Lung (tissue), 12 donors: Measurements from ENCODE around the gene MX1. TPM values are rescaled to one million over a fixed set of nuclear protein-coding genes. Genes with fewer than 3 reads are reported as not detected.

Source experiments
- ATAC-seq: fragments of 200-7000 bp; cut with Tn5 transposase; one replicate; pipeline ENCODE4 v1.9.1; 2020; ENCODE audit warnings: moderate number of reproducible peaks; ENCODE audit not compliant: insufficient read depth, low FRiP score
- DNase-seq, 3 donors: peaks; one replicate each; pipeline ENCODE4 v3.0.0-alpha.2; 2013 to 2017
- H3K27ac ChIP-seq, 2 donors: one replicate each; pipeline ENCODE4 v1.5.1; 2013; ENCODE audit warnings: mild to moderate bottlenecking in 2 of 2, moderate library complexity in 2 of 2, control low read depth in 1 of 2, inconsistent platforms in 1 of 2, low read depth in 1 of 2, low read length in 1 of 2
- H3K27me3 ChIP-seq, 3 donors: one replicate each; pipeline ENCODE4 v1.5.1; 2013; ENCODE audit warnings: low read length in 2 of 3; ENCODE audit not compliant: control insufficient read depth in 3 of 3, insufficient read depth in 3 of 3
- H3K36me3 ChIP-seq, 4 donors: one replicate each; pipeline ENCODE4 v1.5.1; 2013; ENCODE audit warnings: low read length in 4 of 4, mild to moderate bottlenecking in 1 of 4, moderate library complexity in 1 of 4; ENCODE audit not compliant: control insufficient read depth in 4 of 4, insufficient read depth in 4 of 4
- H3K4me1 ChIP-seq, 5 donors: one replicate each; pipeline ENCODE4 v1.5.1; 2013; ENCODE audit warnings: low read length in 5 of 5, mild to moderate bottlenecking in 2 of 5, moderate library complexity in 1 of 5; ENCODE audit not compliant: control insufficient read depth in 5 of 5, insufficient read depth in 5 of 5
- H3K4me3 ChIP-seq: one replicate; pipeline ENCODE4 v1.5.1; 2013; ENCODE audit warnings: mild to moderate bottlenecking, control low read depth, moderate library complexity
- H3K9ac ChIP-seq, 2 donors: one replicate each; pipeline ENCODE4 v1.5.1; 2013; ENCODE audit warnings: low read length in 2 of 2, control low read depth in 1 of 2; ENCODE audit not compliant: insufficient read depth in 1 of 2
- H3K9me3 ChIP-seq, 4 donors: one replicate each; pipeline ENCODE4 v1.5.1; 2013; ENCODE audit warnings: low read length in 3 of 4, mild to moderate bottlenecking in 1 of 4, moderate library complexity in 1 of 4; ENCODE audit not compliant: control insufficient read depth in 4 of 4, insufficient read depth in 3 of 4
- CTCF ChIP-seq: IDR thresholded peaks from 2 replicates; pipeline ENCODE4 v1.5.1; 2012; ENCODE audit warnings: mild to moderate bottlenecking; ENCODE audit errors: control extremely low read depth, extremely low read depth
- WGBS, 2 donors: extraction: QIAGEN DNeasy Blood & Tissue Kit; methylation state at CpG; one replicate each; pipeline ENCODE4 v1.1.7; 2013; 5-methylcytosine and 5-hydroxymethylcytosine counted together
- polyA plus RNA-seq, 2 donors: library from polyadenylated mRNA; stranded (reverse); fragments of 200-250 nt; gene quantifications; one replicate each; pipeline ENCODE4 v1.2.1, GENCODE V29; 2013
- total RNA-seq, 2 donors: library from RNA; depleted of rRNA in 1 of 2; stranded (reverse); fragments of >200 nt in 1 of 2; gene quantifications; one replicate each; pipeline ENCODE4 v1.2.1, GENCODE V29; 2014 to 2021
- donor health status: control.
- donor health status: control.
- donor health status: Bipolar disorder and iron deficiency.
- donor health status: healthy.
- donor health status: DM: yes; HTN: yes; CAD: no.

MX1 gene
- total and polyA plus RNA-seq, 4 donors, result 18.9 to 43.5 (median 31.3) TPM

- H3K4me1 ChIP-seq, result peaks cover 0 to 2% (median 0%) of the 10 kb centered on the region in 5 donors
- H3K27me3 ChIP-seq, result no peaks in the 10 kb centered on the region
- no peak overlapping the region for H3K9ac ChIP-seq
- ATAC-seq (no peak), DNase-seq (no peak)
- no peak overlapping the region for H3K27ac ChIP-seq
- H3K4me3 ChIP-seq, result no peak overlapping the region
- no peaks in the 10 kb centered on the region for H3K9me3 ChIP-seq
- peaks cover 0 to 4% (median 2%) of the 10 kb centered on the region in 4 donors for H3K36me3 ChIP-seq
- 90 to 91% methylated on average over 8 of the region's 8 CpGs for WGBS, 2 donors
- TF ChIP-seq CTCF, result no peak
Observed at GRCh38 chr21:41393876-41394465, 32.1 kb upstream of the MX1 start.

GRCh38 chr21:41396558-41397075 lies 29.4 kb upstream of the MX1 start:
- DNase-seq, result peak in 2 of 3 donors; percentile 16 to 41
- no peaks in the 10 kb centered on the region for H3K9me3 ChIP-seq
- H3K4me3 ChIP-seq, result no peak overlapping the region
- peaks cover 0 to 2% (median 0%) of the 10 kb centered on the region in 5 donors for H3K4me1 ChIP-seq
- TF ChIP-seq CTCF, result no peak
- peak; percentile 66 for ATAC-seq
- H3K36me3 ChIP-seq, result peaks cover 0 to 4% (median 2%) of the 10 kb centered on the region in 4 donors
- WGBS, 2 donors, result 16 to 40% methylated on average over 7 of the region's 7 CpGs
- H3K9ac ChIP-seq, result no peak overlapping the region
- no peaks in the 10 kb centered on the region for H3K27me3 ChIP-seq
- H3K27ac ChIP-seq, result no peak overlapping the region

- peaks cover 0 to 7% (median 0%) of the 10 kb centered on the region in 4 donors for H3K36me3 ChIP-seq
- H3K4me3 ChIP-seq, result no peak overlapping the region
- no peak overlapping the region for H3K9ac ChIP-seq
- ATAC-seq (peak; percentile 13), DNase-seq (no peak)
- H3K9me3 ChIP-seq, result no peaks in the 10 kb centered on the region
- H3K4me1 ChIP-seq, result peaks cover 0 to 2% (median 0%) of the 10 kb centered on the region in 5 donors
- no peak for TF ChIP-seq CTCF
- no peak overlapping the region for H3K27ac ChIP-seq
- 79 to 84% methylated on average over 7 of the region's 7 CpGs for WGBS, 2 donors
- no peaks in the 10 kb centered on the region for H3K27me3 ChIP-seq
Observed at GRCh38 chr21:41397471-41397891, 28.6 kb upstream of the MX1 start.

GRCh38 chr21:41398251-41398650 lies 27.8 kb upstream of the MX1 start:
- WGBS, 2 donors, result 89 to 93% methylated on average over 4 of the region's 4 CpGs
- no peak overlapping the region for H3K27ac ChIP-seq
- DNase-seq, result no peak
- H3K4me3 ChIP-seq, result no peak overlapping the region
- H3K36me3 ChIP-seq, result peaks cover 0 to 10% (median 0%) of the 10 kb centered on the region in 4 donors
- ATAC-seq, result no peak
- peaks cover 0 to 2% (median 0%) of the 10 kb centered on the region in 5 donors for H3K4me1 ChIP-seq
- no peak overlapping the region for H3K9ac ChIP-seq
- TF ChIP-seq CTCF, result no peak
- H3K9me3 ChIP-seq, result no peaks in the 10 kb centered on the region
- H3K27me3 ChIP-seq, result no peaks in the 10 kb centered on the region
